IMR-90 (cell line): ENCODE results near the gene SENP7. TPM values are rescaled to one million over a fixed set of nuclear protein-coding genes. Genes with fewer than 3 reads are reported as not detected.

Source experiments
- ATAC-seq: fragments of 200-7000 bp; cut with Tn5 transposase; 2 replicates; pipeline ENCODE4 v1.9.1; 2020; ENCODE audit warnings: low read depth, mild to moderate bottlenecking, moderate library complexity
- BruUV-seq: library from RNA; stranded (reverse); fragments of 400-500 nt; replicated peaks from 2 replicates; lab custom pipeline; 2021; lab: Mats Ljungman, UMichigan
- CTCF ChIA-PET: fragments of 300-600 bp; formaldehyde crosslinking; extraction: SDS; loops from one replicate; lab custom pipeline; 2021; ENCODE audit warnings: antibody characterized with exemption; lab: Yijun Ruan, JAX
- POLR2A ChIA-PET: fragments of 300-600 bp; sonication (Branson Sonifier 250); formaldehyde crosslinking; loops from one replicate; lab custom pipeline; 2022; ENCODE audit warnings: antibody characterized with exemption; ENCODE audit not compliant: unreplicated experiment; lab: Charles Lee
- DNase-seq: peaks from one replicate; pipeline ENCODE4 v3.0.0; 2013
- H2AFZ ChIP-seq: replicated peaks from 2 replicates; pipeline ENCODE3; 2013; ENCODE audit warnings: low read length, mild to moderate bottlenecking; ENCODE audit not compliant: poor library complexity
- H2AK5ac ChIP-seq: 2 replicates; pipeline ENCODE4 v1.6.1; 2013; ENCODE audit warnings: low read depth, low read length, inconsistent platforms
- H2AK9ac ChIP-seq: replicated peaks from 2 replicates; pipeline ENCODE3; 2013; ENCODE audit warnings: mild to moderate bottlenecking, low read depth, low read length, moderate library complexity; ENCODE audit not compliant: poor library complexity
- H2BK120ac ChIP-seq: 2 replicates; pipeline ENCODE4 v1.6.1; 2013; ENCODE audit warnings: low read depth, low read length, inconsistent platforms
- H2BK15ac ChIP-seq: 3 replicates; pipeline ENCODE4 v1.6.1; 2013; ENCODE audit warnings: low read depth, low read length, inconsistent platforms
- H2BK20ac ChIP-seq: 2 replicates; pipeline ENCODE4 v1.6.1; 2013; ENCODE audit warnings: low read depth, mild to moderate bottlenecking, inconsistent platforms, low read length, moderate library complexity
- H2BK5ac ChIP-seq: 2 replicates; pipeline ENCODE4 v1.6.1; 2013; ENCODE audit warnings: mild to moderate bottlenecking, low read depth, low read length, inconsistent platforms; ENCODE audit not compliant: poor library complexity, severe bottlenecking
- H3K14ac ChIP-seq: replicated peaks from 2 replicates; pipeline ENCODE4 v1.6.1; 2013; ENCODE audit warnings: low read depth, low read length, inconsistent platforms
- H3K18ac ChIP-seq: 2 replicates; pipeline ENCODE4 v1.6.1; 2013; ENCODE audit warnings: low read depth, low read length, control low read depth
- H3K23ac ChIP-seq: 2 replicates; pipeline ENCODE4 v1.6.1; 2013; ENCODE audit warnings: low read depth, low read length, inconsistent platforms
- H3K27ac ChIP-seq: 2 replicates; pipeline ENCODE4 v1.5.1; 2013; ENCODE audit warnings: mild to moderate bottlenecking, control low read depth, low read length; ENCODE audit not compliant: insufficient read depth
- H3K27me3 ChIP-seq: 2 replicates; pipeline ENCODE4 v1.6.1; 2013; ENCODE audit warnings: low read length; ENCODE audit not compliant: control insufficient read depth, insufficient read depth
- H3K36me3 ChIP-seq: 2 replicates; pipeline ENCODE4 v1.6.1; 2013; ENCODE audit warnings: low read length, mixed read lengths; ENCODE audit not compliant: control insufficient read depth, insufficient read depth
- H3K4ac ChIP-seq: 2 replicates; pipeline ENCODE4 v1.6.1; 2013; ENCODE audit warnings: low read depth, low read length, inconsistent platforms
- H3K4me1 ChIP-seq: 2 replicates; pipeline ENCODE4 v1.6.1; 2013; ENCODE audit warnings: low read length, mixed read lengths; ENCODE audit not compliant: control insufficient read depth, insufficient read depth
- H3K4me2 ChIP-seq: 2 replicates; pipeline ENCODE4 v1.6.1; 2013; ENCODE audit warnings: low read depth, mild to moderate bottlenecking, control low read depth, low read length, moderate library complexity
- H3K4me3 ChIP-seq: 2 replicates; pipeline ENCODE4 v1.5.1; 2013; ENCODE audit warnings: low read depth, mild to moderate bottlenecking, control low read depth, low read length, moderate library complexity; ENCODE audit not compliant: insufficient read depth
- H3K56ac ChIP-seq: 2 replicates; pipeline ENCODE4 v1.6.1; 2013; ENCODE audit warnings: low read length, inconsistent platforms; ENCODE audit not compliant: insufficient read depth; ENCODE audit errors: extremely low read depth
- H3K79me1 ChIP-seq, 2 experiments: 2 replicates each; pipeline ENCODE4 v1.6.1; 2013; ENCODE audit warnings: low read length in 2 of 2, inconsistent platforms in 1 of 2, low read depth in 1 of 2
- H3K9ac ChIP-seq: 2 replicates; pipeline ENCODE4 v1.6.1; 2013; ENCODE audit warnings: low read depth, low read length, control low read depth
- H3K9me1 ChIP-seq: 2 replicates; pipeline ENCODE4 v1.6.1; 2013; ENCODE audit warnings: low read length, inconsistent platforms; ENCODE audit not compliant: insufficient read depth
- H3K9me3 ChIP-seq: 2 replicates; pipeline ENCODE4 v1.6.1; 2013; ENCODE audit warnings: low read length; ENCODE audit not compliant: control insufficient read depth, insufficient read depth
- H4K20me1 ChIP-seq: 2 replicates; pipeline ENCODE4 v1.6.1; 2013; ENCODE audit warnings: low read length, inconsistent platforms; ENCODE audit not compliant: insufficient read depth
- H4K5ac ChIP-seq: 2 replicates; pipeline ENCODE4 v1.6.1; 2013; ENCODE audit warnings: mild to moderate bottlenecking, low read depth, low read length, control low read depth
- H4K8ac ChIP-seq, 2 experiments: 2 replicates each; pipeline ENCODE4 v1.6.1; 2013; ENCODE audit warnings: low read depth in 2 of 2, low read length in 2 of 2, control low read depth in 1 of 2, inconsistent platforms in 1 of 2
- H4K91ac ChIP-seq: 2 replicates; pipeline ENCODE4 v1.6.1; 2013; ENCODE audit warnings: low read depth, low read length, inconsistent platforms; ENCODE audit not compliant: insufficient read depth
- BHLHE40 ChIP-seq: fragments of 150-350 bp; IDR thresholded peaks from 2 replicates; pipeline ENCODE4 v1.6.1; 2016; ENCODE audit warnings: mild to moderate bottlenecking, low read depth, low read length
- CHD1 ChIP-seq: IDR thresholded peaks from 2 replicates; pipeline ENCODE4 v1.6.1; 2012; ENCODE audit warnings: low read depth, low read length, improper control_type of control experiment
- CTCF ChIP-seq: conservative IDR thresholded peaks from 2 replicates; pipeline ENCODE4 v1.5.1; 2012; ENCODE audit warnings: mild to moderate bottlenecking, low read depth, low read length, improper control_type of control experiment
- ELK1 ChIP-seq: fragments of 150-350 bp; IDR thresholded peaks from 2 replicates; pipeline ENCODE4 v1.6.1; 2016; ENCODE audit warnings: low read depth, mild to moderate bottlenecking, low read length, moderate library complexity, borderline replicate concordance
- FOS ChIP-seq: fragments of 150-350 bp; IDR thresholded peaks from 2 replicates; pipeline ENCODE4 v1.6.1; 2016; ENCODE audit warnings: low read depth, low read length
- MAFK ChIP-seq: IDR thresholded peaks from 2 replicates; pipeline ENCODE4 v1.6.1; 2012; ENCODE audit warnings: low read depth, low read length, improper control_type of control experiment
- MAZ ChIP-seq: IDR thresholded peaks from 2 replicates; pipeline ENCODE4 v1.6.1; 2012; ENCODE audit warnings: low read depth, mild to moderate bottlenecking, low read length, improper control_type of control experiment, moderate library complexity, borderline replicate concordance
- MXI1 ChIP-seq: IDR thresholded peaks from 2 replicates; pipeline ENCODE4 v1.6.1; 2012; ENCODE audit warnings: low read depth, mild to moderate bottlenecking, low read length, moderate library complexity, borderline replicate concordance
- NFE2L2 ChIP-seq: fragments of 150-350 bp; IDR thresholded peaks from 2 replicates; pipeline ENCODE4 v1.6.1; 2016; ENCODE audit warnings: low read depth, mild to moderate bottlenecking, low read length
- RCOR1 ChIP-seq: IDR thresholded peaks from 2 replicates; pipeline ENCODE4 v1.6.1; 2012; ENCODE audit warnings: mild to moderate bottlenecking, low read length, improper control_type of control experiment; ENCODE audit not compliant: insufficient replicate concordance
- RFX5 ChIP-seq: IDR thresholded peaks from 2 replicates; pipeline ENCODE4 v1.8.0; 2012; ENCODE audit warnings: low read depth, mild to moderate bottlenecking, low read length, moderate library complexity
- SMC3 ChIP-seq: fragments of 150-350 bp; IDR thresholded peaks from 2 replicates; pipeline ENCODE4 v1.6.1; 2016; ENCODE audit warnings: low read depth, mild to moderate bottlenecking, antibody characterized with exemption, low read length, moderate library complexity
- USF2 ChIP-seq: fragments of 150-350 bp; IDR thresholded peaks from 2 replicates; pipeline ENCODE4 v1.6.1; 2017; ENCODE audit warnings: mild to moderate bottlenecking, antibody characterized with exemption, low read length, low read depth
- WGBS, 2 experiments: methylation state at CpG; one replicate each; pipeline versions ENCODE4 v1.1.5 to v1.1.7; 2013; ENCODE audit warnings: missing lambda C conversion rate in 2 of 2; ENCODE audit not compliant: insufficient read length in 1 of 2; ENCODE audit errors: extremely low coverage in 2 of 2; 5-methylcytosine and 5-hydroxymethylcytosine counted together
- dilution Hi-C: fragments of 300-500 bp; cut with HindIII; formaldehyde crosslinking; loops from one replicate; pipeline ENCODE4 v1.14.3; 2018; ENCODE audit warnings: low sequenced_read_pairs; ENCODE audit not compliant: unreplicated experiment
- in situ Hi-C: fragments of 300-500 bp; cut with MboI; formaldehyde crosslinking; loops from 3 replicates; pipeline ENCODE4 v1.14.3; 2019; ENCODE audit warnings: low sequenced_read_pairs, inconsistent platforms, mixed read lengths
- intact Hi-C: fragments of 100-400 bp; cut with micrococcal nuclease; formaldehyde crosslinking; loops from 2 replicates; pipeline ENCODE4 v1.10.0; 2022
- polyA plus RNA-seq, 3 experiments: library from polyadenylated mRNA; depleted of rRNA; stranded (reverse); fragments of >200 nt; gene quantifications; 2 replicates each; pipeline ENCODE4 v1.2.3, GENCODE V29; 2012; ENCODE audit warnings: low replicate concordance in 1 of 3
- total RNA-seq: library from RNA; depleted of rRNA; stranded (reverse); fragments of >200 nt; gene quantifications from 2 replicates; pipeline ENCODE4 v1.2.3, GENCODE V29; 2012

The SENP7 gene
- total and polyA plus RNA-seq, 2 of the 4 experiments (the other 2 are of a cell fraction), result 5.5 to 8.4 TPM

- no peak overlapping the region for H4K5ac ChIP-seq
- H3K18ac ChIP-seq, result no peak overlapping the region
- TF ChIP-seq MAFK (no peak), MAZ (no peak), CHD1 (no peak), FOS (no peak), RFX5 (no peak), NFE2L2 (no peak), SMC3 (no peak), MXI1 (no peak), BHLHE40 (no peak), USF2 (no peak), CTCF (no peak), ELK1 (no peak), RCOR1 (no peak)
- no peaks in the 10 kb centered on the region for H3K9me1 ChIP-seq
- DNase-seq (no peak), ATAC-seq (no peak)
- no peak overlapping the region for H2AFZ ChIP-seq
- ChIA-PET POLR2A (no interaction called here), CTCF (no interaction called here)
- intact Hi-C loops (no loop called here), in situ Hi-C loops (no loop called here), dilution Hi-C loops (no loop called here)
- no peak overlapping the region for H4K91ac ChIP-seq
- no peak overlapping the region for H3K56ac ChIP-seq
- no peak overlapping the region for H3K4me3 ChIP-seq
- H4K8ac ChIP-seq, result no peak overlapping the region
- H3K27me3 ChIP-seq, result no peaks in the 10 kb centered on the region
- H3K4me1 ChIP-seq, result no peaks in the 10 kb centered on the region
- no peaks in the 10 kb centered on the region for H3K36me3 ChIP-seq
- WGBS, 2 experiments, result 92% methylated on average over 3 of the region's 7 CpGs; no CpG with 5 or more reads in 1 of the 2 experiments
- no peak overlapping the region for H3K14ac ChIP-seq
- no TSS peak for BruUV-seq
- no peak overlapping the region for H2BK20ac ChIP-seq
- no peak overlapping the region for H2AK9ac ChIP-seq
- H2BK15ac ChIP-seq, result no peak overlapping the region
- no peaks in the 10 kb centered on the region for H3K9me3 ChIP-seq
- no peak overlapping the region for H2BK5ac ChIP-seq
- H3K4me2 ChIP-seq, result no peak overlapping the region
- no peak overlapping the region for H3K4ac ChIP-seq
- H2AK5ac ChIP-seq, result no peak overlapping the region
- H2BK120ac ChIP-seq, result no peak overlapping the region
- no peak overlapping the region for H3K9ac ChIP-seq
- no peak overlapping the region for H3K27ac ChIP-seq
- no peaks in the 10 kb centered on the region for H4K20me1 ChIP-seq
- H3K23ac ChIP-seq, result no peak overlapping the region
- H3K79me1 ChIP-seq, result no peaks in the 10 kb centered on the region
Observed at GRCh38 chr3:101329016-101329673, 183.9 kb downstream of the SENP7 start.
